Inferior parietal cortex (tissue), 1 donor: ENCODE results near the gene PAX2.

Source experiments
- DNase-seq: peaks from one replicate; pipeline ENCODE4 v3.0.0-alpha.2; 2016; ENCODE audit errors: extremely low spot score

Gene PAX2

DNA sequence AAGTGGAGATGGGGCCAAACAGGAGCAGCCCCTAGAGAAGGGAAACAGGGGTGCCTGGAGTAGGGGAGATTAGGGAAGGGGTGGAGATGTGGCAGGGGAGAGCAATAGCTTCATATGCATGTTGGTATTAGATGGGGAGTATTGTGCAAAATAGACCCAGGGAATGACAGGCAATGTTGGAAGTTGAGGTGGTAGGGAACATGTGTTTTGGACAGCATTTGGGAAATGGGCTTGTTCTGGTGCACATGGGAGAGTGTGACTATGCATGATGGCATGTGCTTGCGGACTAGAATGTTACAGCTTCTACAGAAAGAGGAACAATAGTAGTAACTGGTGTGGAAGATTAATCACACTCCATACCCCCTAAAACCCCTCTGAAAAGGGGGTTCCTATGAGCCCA lies 10.4 kb downstream of the PAX2 start:
- no peak for DNase-seq

- DNase-seq, result no peak
These were observed 13.9 kb downstream of the PAX2 start for GRCh38 chr10:100759331-100759730.

DNA sequence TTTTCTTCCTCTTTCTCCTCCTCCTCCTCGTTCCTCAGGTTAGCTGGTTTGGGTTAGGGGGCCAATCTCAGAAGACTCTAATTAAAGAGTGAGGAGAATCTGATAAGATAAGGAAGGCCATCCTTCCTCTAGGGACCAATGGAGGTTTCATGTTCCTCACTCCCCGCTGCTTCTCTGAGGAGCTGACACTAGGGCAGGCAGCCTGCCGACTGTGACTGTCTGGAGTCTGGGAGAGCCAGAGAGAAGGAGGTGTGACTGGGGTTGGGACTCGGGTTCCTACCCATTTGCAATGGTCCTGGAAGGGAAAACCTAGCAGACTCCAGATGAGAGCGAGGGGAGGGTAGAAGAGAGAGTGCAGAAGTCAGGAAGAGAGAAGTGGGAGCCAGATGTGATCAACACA lies 15.3 kb downstream of the PAX2 start:
- no peak for DNase-seq

- no peak for DNase-seq
These were observed 15.8 kb downstream of the PAX2 start for GRCh38 chr10:100761191-100761590.

- DNase-seq, result no peak
These were observed 17.8 kb downstream of the PAX2 start for GRCh38 chr10:100763043-100763747.

DNA sequence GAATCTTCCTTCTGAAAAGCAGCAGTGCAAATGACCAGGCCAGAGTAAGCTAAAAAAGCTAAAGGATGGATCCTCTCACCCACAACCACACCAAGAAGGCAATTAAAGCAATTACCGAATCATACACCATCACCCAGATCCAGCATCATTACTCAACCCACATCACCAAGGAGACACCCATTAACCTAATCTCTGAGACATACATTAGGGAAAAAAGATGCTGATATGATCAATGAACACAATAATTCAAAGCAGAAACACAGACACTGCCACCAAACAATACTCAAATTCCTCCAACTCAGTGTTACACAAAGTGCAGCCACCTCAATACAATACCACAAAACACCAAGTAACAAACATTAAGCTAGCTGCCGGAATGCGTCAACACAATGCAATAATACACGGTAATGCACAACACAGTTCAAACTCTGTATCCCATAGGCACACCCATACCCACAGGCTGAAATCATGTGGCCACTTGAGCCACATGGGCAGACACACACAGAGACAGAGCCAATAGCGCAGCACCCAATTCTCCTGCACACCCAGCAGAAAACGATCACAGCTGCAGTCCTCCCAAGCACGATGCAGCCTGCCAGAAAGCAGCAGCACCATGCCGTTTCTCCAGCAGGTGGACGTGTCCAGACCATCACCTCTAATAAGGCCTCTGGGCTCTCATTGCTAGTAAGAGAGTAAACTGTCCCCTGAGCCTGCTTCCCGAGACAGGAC lies 21.5 kb downstream of the PAX2 start:
- no peak for DNase-seq

GRCh38 chr10:100767422-100767775 lies 22.0 kb downstream of the PAX2 start:
- no peak for DNase-seq

DNA sequence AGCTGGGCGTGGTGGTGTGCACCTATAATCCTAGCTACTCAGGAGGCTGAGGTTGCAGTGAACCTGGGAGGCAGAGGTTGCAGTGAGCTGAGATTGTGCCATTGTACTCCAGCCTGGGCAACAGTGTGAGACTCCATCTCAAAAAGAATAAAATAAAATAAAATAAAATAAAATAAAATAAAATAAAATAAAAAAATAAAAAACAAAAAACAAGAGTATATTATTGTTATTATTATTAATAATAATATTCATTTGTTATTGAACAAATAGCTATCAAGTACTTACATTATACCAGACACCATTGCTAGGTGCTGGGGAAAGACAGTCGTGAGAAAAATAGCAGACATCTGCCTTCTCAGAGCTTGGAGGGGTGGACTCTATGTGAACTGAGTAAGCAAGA lies 24.1 kb downstream of the PAX2 start:
- no peak for DNase-seq

DNA sequence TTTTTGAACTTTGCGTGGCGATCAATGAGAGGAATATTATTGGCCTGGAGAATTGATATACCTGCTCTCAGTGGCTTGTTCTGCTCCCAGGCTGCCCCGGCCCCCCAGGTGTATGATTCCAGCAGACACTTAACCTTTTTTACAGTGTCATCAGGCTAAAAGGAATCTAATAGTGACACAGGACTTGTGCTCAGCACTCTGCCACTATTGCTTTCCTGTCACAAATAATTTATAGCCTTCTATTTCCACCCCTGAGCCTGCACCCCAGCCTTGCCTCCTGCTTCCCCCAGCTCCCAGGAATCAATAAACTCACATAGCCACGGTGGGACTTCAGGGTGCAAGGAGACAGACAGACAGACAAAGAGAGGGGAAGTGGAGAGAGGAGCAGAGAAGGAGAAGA lies 28.3 kb downstream of the PAX2 start:
- no peak for DNase-seq

- no peak for DNase-seq
These were observed 28.8 kb downstream of the PAX2 start for GRCh38 chr10:100774223-100774622.

GRCh38 chr10:100774876-100775275 lies 29.5 kb downstream of the PAX2 start:
- no peak for DNase-seq

DNA sequence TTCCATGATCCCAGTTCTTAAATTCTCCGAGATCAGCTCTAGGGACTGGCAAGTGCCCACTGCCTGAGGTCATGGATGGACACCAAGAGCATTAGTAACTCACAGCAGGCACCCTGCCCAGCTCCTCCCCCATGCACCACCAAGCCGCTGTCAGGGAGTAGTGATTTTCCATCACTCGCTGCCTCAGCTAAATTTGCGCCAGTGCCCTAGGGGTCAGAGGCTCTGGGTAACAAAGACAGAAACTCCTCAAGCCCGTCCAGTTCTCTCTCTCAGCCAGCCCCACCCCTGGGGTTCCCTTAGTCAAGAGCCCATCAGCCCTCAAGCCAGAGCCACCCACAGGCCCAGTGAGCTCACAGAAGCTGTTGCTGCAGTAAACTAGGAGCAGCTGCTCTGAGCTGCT lies 30.0 kb downstream of the PAX2 start:
- DNase-seq, result no peak

DNA sequence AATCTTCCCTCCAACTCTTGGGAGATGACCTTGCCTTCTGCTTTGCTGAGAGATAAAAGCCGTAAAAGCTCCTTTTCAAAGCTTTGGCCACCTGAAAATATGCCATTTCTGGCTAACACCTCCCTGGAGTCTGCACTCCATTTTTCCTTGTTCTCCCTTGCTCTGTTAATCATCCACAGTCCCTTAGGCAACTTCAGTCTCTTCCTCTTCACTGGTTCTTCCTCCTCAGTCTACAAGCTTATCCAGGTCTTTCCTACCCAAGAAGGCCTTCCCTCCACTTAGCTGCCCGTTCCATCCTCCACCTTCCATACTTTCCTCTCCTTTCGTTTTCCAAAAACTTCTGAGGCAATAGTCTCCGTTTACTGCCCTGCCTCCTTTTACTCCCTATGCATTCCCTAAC lies 30.5 kb downstream of the PAX2 start:
- DNase-seq, result no peak

GRCh38 chr10:100776671-100777070 lies 31.3 kb downstream of the PAX2 start:
- no peak for DNase-seq

DNA sequence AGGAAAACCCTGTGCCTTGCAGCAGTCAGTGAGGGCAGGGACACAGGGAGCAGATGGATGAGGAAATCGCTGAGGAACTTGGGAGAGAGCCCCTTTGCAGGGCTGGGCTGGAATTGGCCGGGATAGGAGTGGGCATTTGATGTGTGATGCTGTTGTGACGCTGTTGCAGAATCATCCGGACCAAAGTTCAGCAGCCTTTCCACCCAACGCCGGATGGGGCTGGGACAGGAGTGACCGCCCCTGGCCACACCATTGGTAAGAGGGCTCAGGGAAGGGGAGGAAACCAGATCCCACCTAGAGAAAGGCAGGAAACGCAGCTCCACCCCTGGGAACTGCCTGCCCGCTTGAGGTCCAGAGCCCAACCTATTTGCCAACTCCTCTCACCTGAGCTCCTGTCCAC lies 33.9 kb downstream of the PAX2 start:
- DNase-seq, result no peak

GRCh38 chr10:100780324-100780723 lies 34.9 kb downstream of the PAX2 start:
- no peak for DNase-seq

GRCh38 chr10:100781145-100781665 lies 35.8 kb downstream of the PAX2 start:
- DNase-seq, result no peak

GRCh38 chr10:100782461-100783244 lies 37.3 kb downstream of the PAX2 start:
- DNase-seq, result no peak

- DNase-seq, result no peak
These were observed 38.7 kb downstream of the PAX2 start for GRCh38 chr10:100784126-100784525.

- DNase-seq, result no peak
These were observed 41.2 kb downstream of the PAX2 start for GRCh38 chr10:100786591-100786990.

- DNase-seq, result no peak
These were observed 42.9 kb downstream of the PAX2 start for GRCh38 chr10:100788002-100788903.
